GM20000 (cell line): ENCODE results near the gene FAM222B.

Source experiments
- DNase-seq: peaks from one replicate; pipeline ENCODE4 v3.0.0; 2012; ENCODE audit warnings: low spot score
- TF ChIP-seq, protein P1 (sequence below): IDR thresholded peaks from 2 replicates; pipeline ENCODE4 v1.5.1; 2012; ENCODE audit warnings: mild to moderate bottlenecking, control low read depth; ENCODE audit errors: extremely low read depth, missing control alignments

FAM222B gene

DNA sequence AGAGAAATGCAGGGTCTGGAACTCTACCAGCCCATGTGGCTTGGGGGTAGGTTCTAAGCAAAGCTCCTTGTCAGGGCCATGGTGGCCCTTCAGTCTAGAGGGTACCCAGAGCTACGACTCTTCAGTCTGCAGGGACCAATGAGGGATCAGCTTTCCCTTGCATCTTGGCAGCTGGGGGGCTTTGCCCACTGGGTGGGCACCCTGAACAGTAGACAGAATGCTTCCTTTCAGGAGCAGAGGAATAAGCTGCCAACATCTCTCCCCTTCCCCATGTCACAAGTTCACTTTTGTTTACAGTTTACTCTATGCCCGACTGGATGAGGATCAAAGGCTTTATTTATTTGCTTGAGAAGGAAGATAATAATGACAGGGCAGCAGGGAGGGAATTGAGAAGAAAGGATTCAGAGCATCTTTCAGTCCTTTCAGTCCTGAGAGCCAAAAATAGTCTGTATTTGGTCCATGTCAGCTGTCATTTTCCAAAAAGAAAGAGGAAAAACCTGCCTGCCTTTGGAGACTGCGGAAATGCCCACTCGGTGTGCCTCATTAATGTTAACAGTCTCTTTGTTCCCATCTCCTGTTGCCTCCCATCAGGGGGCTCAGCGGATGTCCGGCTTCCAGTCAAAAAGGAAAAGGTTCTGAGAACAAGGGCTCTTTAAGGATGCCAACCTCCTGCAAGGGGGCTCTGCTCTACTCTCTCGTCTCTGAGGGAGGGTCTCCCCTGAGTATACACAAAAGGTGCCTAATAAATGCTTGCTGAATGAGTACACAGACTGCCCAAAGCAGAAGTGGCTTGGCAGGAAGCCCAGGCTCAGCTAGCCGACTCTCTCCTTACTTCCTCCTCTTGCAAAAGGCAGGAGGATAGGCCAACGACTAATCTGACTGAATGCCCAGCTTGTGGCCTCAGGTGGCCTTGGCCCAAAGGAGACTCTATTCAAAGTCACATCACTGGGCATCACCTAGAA lies 81.7 kb downstream of the FAM222B start:
- TF ChIP-seq, protein P1, sequence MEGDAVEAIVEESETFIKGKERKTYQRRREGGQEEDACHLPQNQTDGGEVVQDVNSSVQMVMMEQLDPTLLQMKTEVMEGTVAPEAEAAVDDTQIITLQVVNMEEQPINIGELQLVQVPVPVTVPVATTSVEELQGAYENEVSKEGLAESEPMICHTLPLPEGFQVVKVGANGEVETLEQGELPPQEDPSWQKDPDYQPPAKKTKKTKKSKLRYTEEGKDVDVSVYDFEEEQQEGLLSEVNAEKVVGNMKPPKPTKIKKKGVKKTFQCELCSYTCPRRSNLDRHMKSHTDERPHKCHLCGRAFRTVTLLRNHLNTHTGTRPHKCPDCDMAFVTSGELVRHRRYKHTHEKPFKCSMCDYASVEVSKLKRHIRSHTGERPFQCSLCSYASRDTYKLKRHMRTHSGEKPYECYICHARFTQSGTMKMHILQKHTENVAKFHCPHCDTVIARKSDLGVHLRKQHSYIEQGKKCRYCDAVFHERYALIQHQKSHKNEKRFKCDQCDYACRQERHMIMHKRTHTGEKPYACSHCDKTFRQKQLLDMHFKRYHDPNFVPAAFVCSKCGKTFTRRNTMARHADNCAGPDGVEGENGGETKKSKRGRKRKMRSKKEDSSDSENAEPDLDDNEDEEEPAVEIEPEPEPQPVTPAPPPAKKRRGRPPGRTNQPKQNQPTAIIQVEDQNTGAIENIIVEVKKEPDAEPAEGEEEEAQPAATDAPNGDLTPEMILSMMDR, result no peak
- DNase-seq, result no peak

DNA sequence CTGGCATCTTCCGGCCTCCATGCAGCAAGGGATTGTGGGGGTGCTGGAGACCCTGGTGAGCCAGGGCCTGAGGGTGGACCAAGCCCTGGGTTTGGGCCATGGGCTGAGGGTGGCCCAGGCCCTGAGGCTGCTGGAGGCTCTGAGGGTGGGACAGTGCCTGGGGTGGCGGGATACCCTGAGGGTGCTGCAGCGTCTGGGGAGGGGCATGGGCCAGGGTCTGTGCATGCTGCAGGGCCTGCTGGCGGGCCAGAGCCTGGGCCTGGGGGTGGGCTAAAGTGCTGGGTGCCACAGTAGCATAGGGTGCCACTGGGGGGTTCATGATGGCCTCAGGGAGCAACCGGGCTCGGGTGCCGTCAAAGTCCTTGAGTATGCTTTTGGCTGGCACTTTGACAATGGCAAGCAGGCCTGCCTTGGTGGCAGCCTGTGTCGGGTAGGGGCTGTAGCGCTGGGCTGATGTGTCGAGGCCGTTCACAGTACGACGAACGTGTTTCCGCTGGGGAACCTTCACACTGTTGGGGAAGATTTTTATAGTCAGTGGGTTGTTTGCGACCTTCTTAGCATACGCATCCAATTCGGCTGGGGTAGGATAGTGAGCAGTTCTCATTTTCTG lies 83.2 kb downstream of the FAM222B start:
- no peak for DNase-seq
- TF ChIP-seq, protein P1, result no peak

DNA sequence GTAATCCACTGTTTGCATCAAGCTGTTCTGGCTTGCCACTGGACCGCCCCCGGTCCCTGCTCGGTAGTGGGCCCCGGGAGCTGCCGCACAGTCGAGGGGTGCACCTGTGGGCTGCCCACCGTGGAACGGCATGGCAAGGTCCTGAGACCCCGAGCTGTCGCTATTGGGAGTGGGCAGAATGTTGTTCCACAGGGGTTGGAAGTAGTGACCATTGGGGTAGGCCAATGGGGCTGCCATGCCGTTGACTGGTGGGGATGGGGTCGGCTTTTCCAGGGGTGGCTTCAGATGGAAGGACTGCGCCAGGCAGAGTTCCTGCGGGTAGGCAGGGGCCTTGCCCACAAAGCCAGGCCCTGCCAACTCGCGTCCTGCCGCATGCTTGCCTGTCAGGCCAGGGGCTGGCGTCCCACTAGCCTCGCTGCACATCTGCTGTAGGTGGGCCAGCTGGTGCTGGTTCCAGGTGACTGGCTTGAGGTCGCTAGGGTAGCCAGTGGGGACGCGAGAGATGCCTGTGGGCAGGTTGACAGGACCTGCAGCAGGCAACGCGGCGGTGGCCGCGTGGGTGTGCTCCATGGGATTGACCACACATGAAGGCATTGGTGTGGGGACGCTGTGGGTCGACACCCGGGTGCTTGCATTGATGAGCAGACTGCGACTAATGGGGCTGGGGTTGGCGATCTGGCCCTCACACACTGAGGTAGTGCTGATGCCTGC lies 84.0 kb downstream of the FAM222B start:
- TF ChIP-seq, protein P1, result no peak
- DNase-seq, result no peak

DNA sequence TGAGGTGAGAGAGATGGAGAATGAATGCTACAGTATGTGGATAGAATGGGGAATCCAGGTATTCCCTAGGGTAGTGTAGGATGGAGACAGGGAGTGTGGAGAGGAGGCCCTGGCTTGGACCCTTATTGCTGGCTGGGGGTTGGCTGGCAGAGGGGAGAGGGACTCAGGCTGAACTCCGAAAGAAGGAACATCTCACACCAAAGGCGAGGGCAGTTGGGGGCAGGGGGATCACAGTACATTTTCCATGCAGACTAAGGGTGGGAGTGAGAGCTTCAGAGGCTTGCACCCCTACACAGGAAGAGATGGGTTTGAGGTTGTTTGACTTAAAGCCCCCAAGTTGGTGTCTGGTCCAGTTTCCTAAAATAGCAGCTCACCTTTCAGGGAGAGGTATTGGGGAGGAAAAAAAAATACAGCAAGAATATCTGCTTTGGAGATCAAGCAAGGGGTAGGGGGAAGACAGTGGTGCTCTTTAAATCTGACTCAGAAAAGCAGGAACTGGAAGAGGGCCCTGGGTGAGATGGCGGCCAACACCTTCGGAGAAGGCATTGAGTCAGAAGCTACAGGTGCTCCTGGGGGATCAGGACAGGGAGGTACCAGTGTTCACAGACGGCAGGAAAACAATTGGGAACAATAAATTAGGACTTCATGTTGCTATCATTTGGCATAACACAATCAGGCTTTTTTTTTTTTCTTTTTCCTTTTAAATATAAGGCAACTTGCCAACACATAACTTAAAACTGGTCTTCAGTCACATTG lies 86.4 kb downstream of the FAM222B start:
- TF ChIP-seq, protein P1, result no peak
- no peak for DNase-seq

DNA sequence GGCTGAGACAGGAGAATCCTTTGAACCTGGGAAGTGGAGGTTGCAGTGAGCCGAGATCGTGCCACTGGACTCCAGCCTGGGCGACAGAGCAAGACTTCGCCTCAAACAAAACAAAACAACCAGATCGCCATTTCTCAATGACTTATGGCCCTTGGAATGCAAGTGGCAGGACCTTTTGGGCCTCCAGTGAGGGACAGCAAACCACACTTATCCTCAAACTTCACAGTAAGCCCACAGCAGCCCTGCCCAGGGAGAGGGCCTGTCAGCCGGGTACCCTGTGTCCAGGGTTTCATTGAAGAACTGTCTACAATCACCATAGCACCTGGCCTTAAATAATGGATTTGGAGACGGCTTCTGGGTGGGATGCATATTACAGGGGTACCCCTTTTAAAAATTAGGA lies 87.1 kb downstream of the FAM222B start:
- DNase-seq, result no peak
- TF ChIP-seq, protein P1, result no peak

DNA sequence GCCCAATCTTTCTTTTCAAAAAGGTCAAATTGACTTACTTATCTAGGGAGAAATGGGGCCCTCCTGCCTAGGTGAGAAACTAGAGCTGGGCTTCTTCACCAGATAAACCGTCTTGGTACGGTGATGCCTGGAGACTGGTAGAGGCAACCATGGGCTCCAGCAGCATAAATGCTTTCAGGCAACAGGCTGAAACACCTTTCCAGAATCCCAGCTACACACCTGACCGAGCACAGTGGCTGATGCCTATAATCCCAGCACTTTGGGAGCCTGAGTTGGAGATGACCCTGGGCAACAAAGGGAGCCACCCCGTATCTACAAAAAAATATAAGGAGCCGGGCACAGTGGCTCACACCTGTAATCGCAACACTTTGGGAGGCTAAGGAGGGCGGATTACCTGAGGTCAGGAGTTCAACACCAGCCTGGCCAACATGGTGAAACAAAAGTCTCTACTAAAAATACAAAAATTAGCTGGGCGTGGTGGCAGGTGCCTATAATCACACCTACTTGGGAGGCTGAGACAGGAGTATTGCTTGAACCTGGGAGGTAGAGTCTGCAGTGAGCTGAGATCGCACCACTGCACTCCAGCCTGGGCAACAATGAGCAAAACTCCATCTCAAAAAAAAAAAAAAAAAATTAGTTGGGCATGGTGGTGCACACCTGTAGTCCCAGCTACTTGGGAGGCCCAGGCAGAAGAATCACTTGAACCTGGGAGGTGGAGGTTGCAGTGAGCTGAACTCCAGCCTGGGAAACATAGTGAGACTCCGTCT lies 90.8 kb downstream of the FAM222B start:
- TF ChIP-seq, protein P1, result no peak
- DNase-seq, result no peak
